Activated CD4-positive, alpha-beta T cell treated with anti-CD3 and anti-CD28 coated beads, Interleukin-10, Interleukin-2, amounts not matched to agents 100 ng/mL and 50 ng/mL, durations not matched to agents 16 hours and 8 hours (primary cell): Measurements from ENCODE around the gene RAD51B.

Experiments
- DNase-seq: peaks from one replicate; pipeline ENCODE4 v3.0.0-alpha.2; 2020

The RAD51B gene

GRCh38 chr14:68459480-68460136, 640.0 kb downstream of the RAD51B start:
- no peak for DNase-seq

- DNase-seq: no peak
Observed at GRCh38 chr14:68460541-68460940, 641.0 kb downstream of the RAD51B start.

- no peak for DNase-seq
Observed at GRCh38 chr14:68461086-68461485, 641.5 kb downstream of the RAD51B start.

- no peak for DNase-seq
Observed at GRCh38 chr14:68462683-68463082, 643.1 kb downstream of the RAD51B start.

- DNase-seq: no peak
Observed at GRCh38 chr14:68463299-68463698, 643.7 kb downstream of the RAD51B start.

- no peak for DNase-seq
Observed at GRCh38 chr14:68463705-68464374, 644.3 kb downstream of the RAD51B start.

- no peak for DNase-seq
Observed at GRCh38 chr14:68464711-68465110, 645.1 kb downstream of the RAD51B start.

- no peak for DNase-seq
Observed at GRCh38 chr14:68466491-68466977, 647.0 kb downstream of the RAD51B start.

- DNase-seq: no peak
Observed at GRCh38 chr14:68467425-68467824, 647.8 kb downstream of the RAD51B start.

- peak; percentile 69 for DNase-seq
Observed at GRCh38 chr14:68468437-68469207, 649.0 kb downstream of the RAD51B start.

- no peak for DNase-seq
Observed at GRCh38 chr14:68469208-68469713, 649.7 kb downstream of the RAD51B start.

GRCh38 chr14:68470361-68470760, 650.8 kb downstream of the RAD51B start:
- DNase-seq: no peak

- DNase-seq: no peak
Observed at GRCh38 chr14:68471029-68471963, 651.7 kb downstream of the RAD51B start.

- no peak for DNase-seq
Observed at GRCh38 chr14:68471964-68472508, 652.5 kb downstream of the RAD51B start.

GRCh38 chr14:68473069-68473468, 653.5 kb downstream of the RAD51B start:
- DNase-seq: no peak

GRCh38 chr14:68473794-68474193, 654.2 kb downstream of the RAD51B start:
- no peak for DNase-seq

GRCh38 chr14:68474741-68475140, 655.2 kb downstream of the RAD51B start:
- DNase-seq: no peak

GRCh38 chr14:68475802-68476201, 656.2 kb downstream of the RAD51B start:
- DNase-seq: no peak

GRCh38 chr14:68476212-68477109, 656.9 kb downstream of the RAD51B start:
- peak; percentile 16 for DNase-seq

GRCh38 chr14:68477110-68477455, 657.5 kb downstream of the RAD51B start:
- DNase-seq: no peak

- DNase-seq: no peak
Observed at GRCh38 chr14:68477461-68478085, 658.0 kb downstream of the RAD51B start.
